ENCODE data around the gene ALKBH1. TPM values are rescaled to one million over a fixed set of nuclear protein-coding genes. Genes with fewer than 3 reads are reported as not detected.

Gene ALKBH1
- total RNA-seq, 4 donors from 2014 or later = 10.7 to 15.8 (median 14.9) TPM

GRCh38 chr14:77741438-77741837 is 33.6 kb upstream of the ALKBH1 start:
- intact Hi-C loops (cut with DNase I; ENCODE audit: low total_unique reads) = no loop called here
- 83 to 86% methylated on average over 2 of the region's 2 CpGs for WGBS, 2 donors
- DNase-seq (ENCODE audit: low spot score in 2 of 2) = no peak
- TF ChIP-seq POLR2A (IDR thresholded peaks at IDR 0.05) = no peak
- TF ChIP-seq CTCF (IDR thresholded peaks at IDR 0.05) = no peak
- H3K4me3 ChIP-seq (ENCODE audit: low read depth, poor library complexity, severe bottlenecking) = no peak overlapping the region

- intact Hi-C loops (cut with DNase I; ENCODE audit: low total_unique reads) = no loop called here
- no peak for DNase-seq (ENCODE audit: low spot score in 2 of 2)
- H3K4me3 ChIP-seq (ENCODE audit: low read depth, poor library complexity, severe bottlenecking) = no peak overlapping the region
Measured at GRCh38 chr14:77738559-77739250, 30.9 kb upstream of the ALKBH1 start.

GRCh38 chr14:77730976-77731497 is 23.2 kb upstream of the ALKBH1 start:
- DNase-seq (ENCODE audit: low spot score in 2 of 2) = no peak
- intact Hi-C loops (cut with DNase I; ENCODE audit: low total_unique reads) = no loop called here
- 64 to 76% methylated on average over 3 of the region's 3 CpGs for WGBS, 2 donors
- H3K4me3 ChIP-seq (ENCODE audit: low read depth, poor library complexity, severe bottlenecking) = no peak overlapping the region
- TF ChIP-seq CTCF (IDR thresholded peaks at IDR 0.05) (no peak), POLR2A (IDR thresholded peaks at IDR 0.05) (no peak)

More at GRCh38 chr14:77738559-77739250, 30.9 kb upstream of the ALKBH1 start:
- TF ChIP-seq POLR2A (IDR thresholded peaks at IDR 0.05) (no peak), CTCF (IDR thresholded peaks at IDR 0.05) (no peak)
- 71 to 73% methylated on average over 7 of the region's 7 CpGs for WGBS, 2 donors

- DNase-seq (ENCODE audit: low spot score in 2 of 2) = no peak
- H3K4me3 ChIP-seq (ENCODE audit: low read depth, poor library complexity, severe bottlenecking) = no peak overlapping the region
- TF ChIP-seq POLR2A (IDR thresholded peaks at IDR 0.05) = no peak
- WGBS, 2 donors = 91 to 96% methylated on average over 3 of the region's 3 CpGs
- intact Hi-C loops (cut with DNase I; ENCODE audit: low total_unique reads) = no loop called here
Measured at GRCh38 chr14:77722301-77722700, 14.5 kb upstream of the ALKBH1 start.

GRCh38 chr14:77721437-77721836 is 13.6 kb upstream of the ALKBH1 start:
- WGBS, 2 donors = 85 to 92% methylated on average over 5 of the region's 5 CpGs
- intact Hi-C loops (cut with DNase I; ENCODE audit: low total_unique reads) = no loop called here

More at GRCh38 chr14:77721437-77721836, 13.6 kb upstream of the ALKBH1 start:
- TF ChIP-seq CTCF (IDR thresholded peaks at IDR 0.05) (no peak), POLR2A (IDR thresholded peaks at IDR 0.05) (no peak)
- no peak for DNase-seq (ENCODE audit: low spot score in 2 of 2)
- H3K4me3 ChIP-seq (ENCODE audit: low read depth, poor library complexity, severe bottlenecking) = no peak overlapping the region

Measured in lower leg skin (tissue), 4 donors.